Measurements from ENCODE around the gene ERP29. TPM values are rescaled to one million over a fixed set of nuclear protein-coding genes. Genes with fewer than 3 reads are reported as not detected.
"Not testable (repeated sequence)": the region's sequence is repeated elsewhere in the genome, so short reads cannot be mapped to it uniquely, and the experiment has no call there.

ERP29 gene
- polyA plus RNA-seq, 1 donor (not counting 4 experiments of a cell fraction or from before 2014, with no cell fraction given), result 89.4 TPM

GRCh38 chr12:112008918-112009317 is 4.3 kb upstream of the ERP29 start:
- no peak overlapping the region for H3K4me2 ChIP-seq (ENCODE audit: control insufficient read depth, extremely low read depth, insufficient read depth, low read depth, low read length)
- no peak for FAIRE-seq

GRCh38 chr12:112009596-112009995 is 3.6 kb upstream of the ERP29 start:
- H3K36me3 ChIP-seq (ENCODE audit: control insufficient read depth in 2 of 2, extremely low read depth in 1 of 2, insufficient read depth in 2 of 2, low read length in 2 of 2); dilution Hi-C loops (cut with MboI; ENCODE audit: extremely low pct_ligation_motif_present, low sequenced_read_pairs); H2AFZ ChIP-seq (ENCODE audit: control insufficient read depth, low read length); FAIRE-seq; H3K9me3 ChIP-seq (ENCODE audit: control insufficient read depth, low read depth, low read length); H3K9me1 ChIP-seq (ENCODE audit: control insufficient read depth, extremely low read depth, insufficient read depth, low read length); DNase-seq (ENCODE audit: low read depth, low spot score); H3K27me3 ChIP-seq (ENCODE audit: control insufficient read depth, extremely low read depth, insufficient read depth, low read length); H3K9ac ChIP-seq (ENCODE audit: control insufficient read depth, extremely low read depth, insufficient read depth, low read length); H3K4me3 ChIP-seq (ENCODE audit: control insufficient read depth in 2 of 3, extremely low read depth in 1 of 3, insufficient read depth in 2 of 3, low read depth in 1 of 3, low read length in 3 of 3); H4K20me1 ChIP-seq (ENCODE audit: control insufficient read depth, extremely low read depth, insufficient read depth, low read length); H3K27ac ChIP-seq (ENCODE audit: control insufficient read depth, insufficient read depth, low read length); H3K4me2 ChIP-seq (ENCODE audit: control insufficient read depth, extremely low read depth, insufficient read depth, low read depth, low read length): not testable (repeated sequence)
- Histone ChIP-seq H3K4me1 (ENCODE audit: control insufficient read depth, extremely low read depth, insufficient read depth, low read length) (peaks cover 25% of the 10 kb centered on the region), H3K79me2 (ENCODE audit: control insufficient read depth, insufficient read depth, low read length) (peaks cover 18% of the 10 kb centered on the region)

More at GRCh38 chr12:112008918-112009317, 4.3 kb upstream of the ERP29 start:
- DNase-seq (ENCODE audit: low read depth, low spot score), result no peak
- Histone ChIP-seq H3K79me2 (ENCODE audit: control insufficient read depth, insufficient read depth, low read length) (peaks cover 12% of the 10 kb centered on the region), H3K4me1 (ENCODE audit: control insufficient read depth, extremely low read depth, insufficient read depth, low read length) (peaks cover 21% of the 10 kb centered on the region), H3K9ac (ENCODE audit: control insufficient read depth, extremely low read depth, insufficient read depth, low read length) (no peak overlapping the region), H2AFZ (ENCODE audit: control insufficient read depth, low read length) (no peak overlapping the region), H4K20me1 (ENCODE audit: control insufficient read depth, extremely low read depth, insufficient read depth, low read length) (no peaks in the 10 kb centered on the region), H3K36me3 (ENCODE audit: control insufficient read depth in 2 of 2, extremely low read depth in 1 of 2, insufficient read depth in 2 of 2, low read length in 2 of 2) (no peaks in the 10 kb centered on the region), H3K27ac (ENCODE audit: control insufficient read depth, insufficient read depth, low read length) (no peak overlapping the region), H3K9me3 (ENCODE audit: control insufficient read depth, low read depth, low read length) (no peaks in the 10 kb centered on the region), H3K9me1 (ENCODE audit: control insufficient read depth, extremely low read depth, insufficient read depth, low read length) (peaks cover 4% of the 10 kb centered on the region), H3K4me3 (ENCODE audit: control insufficient read depth in 2 of 3, extremely low read depth in 1 of 3, insufficient read depth in 2 of 3, low read depth in 1 of 3, low read length in 3 of 3) (no peak overlapping the region), H3K27me3 (ENCODE audit: control insufficient read depth, extremely low read depth, insufficient read depth, low read length) (no peaks in the 10 kb centered on the region)
- dilution Hi-C loops (cut with MboI; ENCODE audit: extremely low pct_ligation_motif_present, low sequenced_read_pairs), result no loop called here
- TF ChIP-seq EZH2 (IDR thresholded peaks at IDR 0.05; ENCODE audit: low read length) (no peak), CTCF (optimal IDR thresholded peaks at IDR 0.05 in 1 of 3, IDR thresholded peaks at IDR 0.05 in 1 of 3, conservative IDR thresholded peaks at IDR 0.05 in 1 of 3; ENCODE audit: extremely low read depth in 1 of 3, insufficient read depth in 2 of 3, low read length in 3 of 3) (no peak)
